HepG2 (cell line): ENCODE results near the gene LRRC17. TPM values are rescaled to one million over a fixed set of nuclear protein-coding genes. Genes with fewer than 3 reads are reported as not detected.

Source experiments
- ATAC-seq: fragments of 200-7000 bp; cut with Tn5 transposase; 3 replicates; pipeline ENCODE4 v1.9.1; 2020; ENCODE audit warnings: mild to moderate bottlenecking, moderate library complexity
- BruUV-seq: library from RNA; stranded (reverse); fragments of 400-500 nt; replicated peaks from 2 replicates; lab custom pipeline; 2021; lab: Mats Ljungman, UMichigan
- CTCF ChIA-PET: fragments of 300-600 bp; formaldehyde crosslinking; extraction: SDS; loops from one replicate; lab custom pipeline; 2021; ENCODE audit warnings: low total read pairs, inconsistent platforms, low intra/inter-chr PET ratio; lab: Yijun Ruan, JAX
- POLR2A ChIA-PET: fragments of 350-600 bp; sonication (Branson Sonifier 250); formaldehyde crosslinking; loops from one replicate; lab custom pipeline; 2020; ENCODE audit warnings: antibody characterized with exemption, inconsistent platforms; lab: Yijun Ruan, JAX
- DNase-seq: peaks from one replicate; pipeline ENCODE4 v3.0.0-alpha.2; 2015; ENCODE audit warnings: low spot score
- FAIRE-seq: peaks from 3 replicates; lab custom pipeline; 2011; peaks lifted over from hg19 to GRCh38; lab: Jason Lieb, UNC
- H2AFZ ChIP-seq: one replicate; pipeline ENCODE4 v1.6.1; 2011; ENCODE audit warnings: low read length, inconsistent platforms
- H3K27ac ChIP-seq: fragments of 300-600 bp; 3 replicates; pipeline ENCODE4 v1.8.0; 2011; ENCODE audit warnings: mixed run types, mild to moderate bottlenecking, mixed read lengths, low read length, inconsistent platforms; ENCODE audit not compliant: insufficient read depth; ENCODE audit errors: extremely low read length
- H3K27me3 ChIP-seq, 2 experiments: fragments of 200-600 bp in 1 of 2; 2 replicates in 1 of 2; 3 replicates in 1 of 2; pipeline versions ENCODE4 v1.6.0 to v1.8.0; 2011; ENCODE audit warnings: low read length in 2 of 2, mild to moderate bottlenecking in 2 of 2, moderate library complexity in 2 of 2, inconsistent platforms in 1 of 2; ENCODE audit not compliant: insufficient read depth in 2 of 2, control insufficient read depth in 1 of 2
- H3K36me3 ChIP-seq, 2 experiments: fragments of 200-600 bp in 1 of 2; replicated peaks in 1 of 2; 2 replicates in 1 of 2; 3 replicates in 1 of 2; pipeline versions ENCODE4 v1.5.1 to v1.8.0; 2011; ENCODE audit warnings: low read length in 2 of 2, inconsistent platforms in 1 of 2; ENCODE audit not compliant: insufficient read depth in 2 of 2, control insufficient read depth in 1 of 2
- H3K4me1 ChIP-seq: 2 replicates; pipeline ENCODE4 v1.5.1; 2012; ENCODE audit warnings: low read length, inconsistent platforms; ENCODE audit not compliant: insufficient read depth
- H3K4me2 ChIP-seq: 2 replicates; pipeline ENCODE4 v1.6.0; 2011; ENCODE audit warnings: low read depth, low read length, inconsistent platforms
- H3K4me3 ChIP-seq, 3 experiments: fragments of 200-600 bp in 1 of 3; sonication (generic), shearing (Covaris generic) in 1 of 3; replicated peaks in 1 of 3; 2 replicates each; pipeline ENCODE4 v1.5.1; 2011 to 2016; ENCODE audit warnings: low read length in 3 of 3, inconsistent platforms in 2 of 3, low read depth in 2 of 3, mild to moderate bottlenecking in 2 of 3, control low read depth in 1 of 3, mixed read lengths in 1 of 3; ENCODE audit not compliant: insufficient read depth in 1 of 3
- H3K79me2 ChIP-seq: one replicate; pipeline ENCODE4 v1.6.1; 2011; ENCODE audit warnings: low read length, inconsistent platforms; ENCODE audit not compliant: insufficient read depth
- H3K9ac ChIP-seq: 2 replicates; pipeline ENCODE4 v1.6.0; 2011; ENCODE audit warnings: mild to moderate bottlenecking, low read depth, low read length, inconsistent platforms; ENCODE audit not compliant: insufficient read depth
- H3K9me3 ChIP-seq: 2 replicates; pipeline ENCODE4 v1.5.1; 2012; ENCODE audit warnings: mild to moderate bottlenecking, low read length
- H4K20me1 ChIP-seq: 2 replicates; pipeline ENCODE4 v1.6.0; 2011; ENCODE audit warnings: inconsistent platforms, mild to moderate bottlenecking, low read length, moderate library complexity; ENCODE audit not compliant: insufficient read depth
- ARID5B ChIP-seq: IDR thresholded peaks from 2 replicates; pipeline ENCODE4 v1.4.0; 2020; ENCODE audit warnings: mild to moderate bottlenecking, missing genetic modification reagents
- ATRX ChIP-seq: sonication (generic); formaldehyde crosslinking; IDR thresholded peaks from 2 replicates; pipeline ENCODE4 v1.4.0; 2020; ENCODE audit warnings: missing genetic modification reagents, borderline replicate concordance
- DNMT1 ChIP-seq: sonication (generic); formaldehyde crosslinking; IDR thresholded peaks from 2 replicates; pipeline ENCODE4 v1.5.1; 2020; ENCODE audit warnings: mild to moderate bottlenecking, missing genetic modification reagents
- DNMT3B ChIP-seq: conservative IDR thresholded peaks from 2 replicates; pipeline ENCODE4 v1.6.1; 2016; ENCODE audit warnings: missing biosample characterization, control low read depth
- HNRNPLL ChIP-seq: fragments of 200-400 bp; formaldehyde crosslinking; IDR thresholded peaks from 2 replicates; pipeline ENCODE4 v1.6.1; 2017; ENCODE audit warnings: mild to moderate bottlenecking, low read depth, low read length; ENCODE audit not compliant: poor library complexity, severe bottlenecking
- LCORL ChIP-seq, 2 experiments: fragments of 450-650 bp in 1 of 2; sonication (generic) in 1 of 2; formaldehyde crosslinking in 1 of 2; IDR thresholded peaks; 2 replicates each; pipeline versions ENCODE4 v1.5.0 to v1.6.1; 2017 to 2020; ENCODE audit warnings: antibody characterized with exemption in 1 of 2, missing genetic modification reagents in 1 of 2
- MEF2D ChIP-seq: sonication (generic); formaldehyde crosslinking; IDR thresholded peaks from 2 replicates; pipeline ENCODE4 v1.5.1; 2020; ENCODE audit warnings: mild to moderate bottlenecking, missing genetic modification reagents
- NFE2L1 ChIP-seq: sonication (generic); formaldehyde crosslinking; IDR thresholded peaks from 2 replicates; pipeline ENCODE4 v1.4.0; 2020; ENCODE audit warnings: missing genetic modification reagents, mild to moderate bottlenecking, borderline replicate concordance
- NFKB2 ChIP-seq: sonication (generic); formaldehyde crosslinking; IDR thresholded peaks from 2 replicates; pipeline ENCODE4 v1.4.0; 2020; ENCODE audit warnings: missing genetic modification reagents, borderline replicate concordance
- NR2F1 ChIP-seq, 2 experiments: fragments of 450-650 bp in 1 of 2; formaldehyde crosslinking in 1 of 2; IDR thresholded peaks; 2 replicates each; pipeline versions ENCODE4 v1.5.0 to v1.6.1; 2016 to 2020; ENCODE audit warnings: mild to moderate bottlenecking in 1 of 2, missing compliant biosample characterization in 1 of 2, missing genetic modification reagents in 1 of 2, moderate library complexity in 1 of 2
- PHF21A ChIP-seq: sonication (generic); formaldehyde crosslinking; IDR thresholded peaks from 2 replicates; pipeline ENCODE4 v1.5.0; 2020; ENCODE audit warnings: mild to moderate bottlenecking, missing genetic modification reagents
- SALL2 ChIP-seq: sonication (generic); formaldehyde crosslinking; IDR thresholded peaks from 2 replicates; pipeline ENCODE4 v1.8.1; 2023; ENCODE audit warnings: mild to moderate bottlenecking, missing genetic modification reagents, inconsistent platforms
- STAG1 ChIP-seq: sonication (generic); formaldehyde crosslinking; IDR thresholded peaks from 2 replicates; pipeline ENCODE4 v1.4.0; 2020; ENCODE audit warnings: missing genetic modification reagents
- TBL1XR1 ChIP-seq: fragments of 150-350 bp; IDR thresholded peaks from 2 replicates; pipeline ENCODE4 v1.6.1; 2014; ENCODE audit warnings: borderline replicate concordance, low read length; ENCODE audit not compliant: partially characterized antibody
- TEAD2 ChIP-seq: sonication (generic); formaldehyde crosslinking; IDR thresholded peaks from 2 replicates; pipeline ENCODE4 v1.9.0; 2021; ENCODE audit warnings: missing genetic modification reagents
- ZFP41 ChIP-seq: sonication (generic); formaldehyde crosslinking; IDR thresholded peaks from 2 replicates; pipeline ENCODE4 v1.4.0; 2020; ENCODE audit warnings: mild to moderate bottlenecking, missing genetic modification reagents, borderline replicate concordance
- ZNF160 ChIP-seq: sonication (generic); formaldehyde crosslinking; IDR thresholded peaks from 2 replicates; pipeline ENCODE4 v1.8.0; 2022; ENCODE audit warnings: mild to moderate bottlenecking, inconsistent platforms, missing genetic modification reagents
- ZNF24 ChIP-seq: fragments of 450-650 bp; IDR thresholded peaks from 2 replicates; pipeline ENCODE4 v1.6.1; 2017; ENCODE audit warnings: antibody characterized with exemption, mild to moderate bottlenecking
- ZNF589 ChIP-seq: sonication (generic); formaldehyde crosslinking; conservative IDR thresholded peaks from 2 replicates; pipeline ENCODE4 v1.8.0; 2022; ENCODE audit warnings: mild to moderate bottlenecking, moderate library complexity, missing genetic modification reagents
- ZNF724P ChIP-seq: sonication (generic); formaldehyde crosslinking; IDR thresholded peaks from 2 replicates; pipeline ENCODE4 v1.8.0; 2022; ENCODE audit warnings: missing genetic modification reagents, borderline replicate concordance
- ZNF737 ChIP-seq: sonication (generic); formaldehyde crosslinking; IDR thresholded peaks from 2 replicates; pipeline ENCODE4 v1.5.0; 2020; ENCODE audit warnings: missing genetic modification reagents, mild to moderate bottlenecking, borderline replicate concordance
- ZNF766 ChIP-seq: sonication (generic); formaldehyde crosslinking; IDR thresholded peaks from 2 replicates; pipeline ENCODE4 v1.5.0; 2020; ENCODE audit warnings: missing genetic modification reagents, borderline replicate concordance
- WGBS: methylation state at CpG from one replicate; pipeline ENCODE4 v1.1.6; 2017; ENCODE audit warnings: low lambda C conversion rate; 5-methylcytosine and 5-hydroxymethylcytosine counted together
- in situ Hi-C: cut with HindIII; loops from 2 replicates; pipeline ENCODE4 v1.10.0; 2017; ENCODE audit warnings: low pct_unique_long_range_greater_than_20kb; ENCODE audit not compliant: extremely low pct_ligation_motif_present
- intact Hi-C: fragments of 100-400 bp; cut with micrococcal nuclease; formaldehyde crosslinking; loops from one replicate; pipeline ENCODE4 v1.10.0; 2022; ENCODE audit not compliant: unreplicated experiment
- polyA plus RNA-seq, 8 experiments: library from polyadenylated mRNA; depleted of rRNA in 3 of 8; stranded (reverse) in 7 of 8; unstranded in 1 of 8; fragments of >200 nt; fragmentation: Illumina TruSeq in 4 of 8; extraction: Trizol in 4 of 8; gene quantifications; 2 replicates each; pipeline versions ENCODE4 v1.2.1 to v1.2.3, GENCODE V29; 2011 to 2016; ENCODE audit warnings: low read depth in 4 of 8, missing spikeins in 1 of 8, mixed read lengths in 1 of 8; ENCODE audit not compliant: insufficient read depth in 1 of 8
- total RNA-seq, 5 experiments: library from RNA; depleted of rRNA; stranded (reverse); fragments of >200 nt; fragmentation: Illumina TruSeq; extraction: Trizol; gene quantifications; 2 replicates each; pipeline ENCODE4 v1.2.3, GENCODE V29; 2016; ENCODE audit warnings: low read depth in 1 of 5

The LRRC17 gene
- total and polyA plus RNA-seq, 2 of the 13 experiments (the other 11 are each of a cell fraction or from before 2014, with no cell fraction given): 0.20 to 0.66 TPM

- Histone ChIP-seq H3K9ac (no peak overlapping the region), H4K20me1 (no peaks in the 10 kb centered on the region), H3K27ac (peak overlapping the region; percentile 35), H2AFZ (no peak overlapping the region), H3K4me1 (peaks cover 49% of the 10 kb centered on the region), H3K27me3 (no peaks in the 10 kb centered on the region; a peak in 1 of 5 replicates), H3K36me3 (no peaks in the 10 kb centered on the region), H3K4me2 (no peak overlapping the region), H3K4me3 (no peak overlapping the region), H3K9me3 (no peaks in the 10 kb centered on the region), H3K79me2 (no peaks in the 10 kb centered on the region)
- no TSS peak for BruUV-seq
- intact Hi-C loops: no loop called here
- DNase-seq (peak; percentile 24), FAIRE-seq (no peak), ATAC-seq (peak; percentile 73)
- in situ Hi-C loops: no loop called here
- ChIA-PET CTCF (no interaction called here), POLR2A (no interaction called here)
- WGBS: 39% methylated on average over 5 of the region's 5 CpGs
- TF ChIP-seq ZNF766 (CRISPR knock-in tag) (no peak), LCORL (IDR thresholded peaks at IDR 0.05) (no peak), LCORL (CRISPR knock-in tag; IDR thresholded peaks at IDR 0.05) (peak; percentile 18; the same call in 1 of the 2 replicates), NFKB2 (CRISPR knock-in tag) (no peak), NR2F1 (CRISPR knock-in tag; IDR thresholded peaks at IDR 0.05) (no peak), DNMT1 (CRISPR knock-in tag) (no peak), STAG1 (no peak), ARID5B (CRISPR knock-in tag) (peak; percentile 66), ZNF724P (CRISPR knock-in tag) (no peak), MEF2D (CRISPR knock-in tag) (no peak), ZFP41 (CRISPR knock-in tag) (no peak), ZNF24 (no peak), ZNF589 (no peak), ZNF160 (CRISPR knock-in tag) (no peak), HNRNPLL (no peak), PHF21A (CRISPR knock-in tag) (no peak), NFE2L1 (CRISPR knock-in tag) (no peak), TBL1XR1 (no peak), DNMT3B (CRISPR knock-in tag) (no peak), SALL2 (CRISPR knock-in tag) (no peak), ATRX (CRISPR knock-in tag) (no peak), TEAD2 (CRISPR knock-in tag) (no peak), ZNF737 (CRISPR knock-in tag) (no peak)
These were observed 43.6 kb upstream of the LRRC17 start for GRCh38 chr7:102869195-102869594.
